Uterus (tissue), 2 donors: Measurements from ENCODE around the gene CREBL2.
"Not testable (repeated sequence)": the region's sequence is repeated elsewhere in the genome, so short reads cannot be mapped to it uniquely, and the experiment has no call there.

Experiments used
- CTCF ChIP-seq, 4 experiments: fragments of 200-600 bp in 2 of 4; fragments of 450-650 bp in 2 of 4; sonication (generic) in 2 of 4; IDR thresholded peaks; one replicate each; pipeline ENCODE4 v1.5.1; 2016 to 2019; ENCODE audit warnings: antibody characterized with exemption in 4 of 4, mild to moderate bottlenecking in 2 of 4, moderate library complexity in 1 of 4
- POLR2A ChIP-seq, 2 donors: fragments of 450-650 bp; IDR thresholded peaks; one replicate each; pipeline ENCODE4 v1.6.1; 2016; ENCODE audit warnings: antibody characterized with exemption in 2 of 2, mild to moderate bottlenecking in 1 of 2, moderate library complexity in 1 of 2

GRCh38 chr12:12596598-12596997, 15.1 kb upstream of the CREBL2 start:
- not testable (repeated sequence) for TF ChIP-seq CTCF, POLR2A (IDR thresholded peaks at IDR 0.05)
